A549 (cell line): ENCODE measurements around the gene TRPM2. TPM values are rescaled to one million over a fixed set of nuclear protein-coding genes. Genes with fewer than 3 reads are reported as not detected.
A peak's percentile ranks its signal among the peaks of the same experiment; 100 is the strongest.

Experiments used
- ATAC-seq, 2 experiments: fragments of 200-7000 bp in 1 of 2; fragments of >200 bp in 1 of 2; cut with Nextera tagmentation in 1 of 2; cut with Tn5 transposase in 1 of 2; 3 replicates each; pipeline versions ENCODE4 v1.8.0 to v1.9.1; 2018 to 2020; ENCODE audit warnings: mild to moderate bottlenecking in 1 of 2, moderate library complexity in 1 of 2
- CTCF ChIA-PET: fragments of 300-600 bp; sonication (Branson Sonifier 250); formaldehyde crosslinking; extraction: SDS; loops from one replicate; lab custom pipeline; 2021; ENCODE audit warnings: antibody characterized with exemption, inconsistent platforms; lab: Yijun Ruan, JAX
- POLR2A ChIA-PET: fragments of 350-600 bp; formaldehyde crosslinking; extraction: SDS; loops from one replicate; lab custom pipeline; 2021; ENCODE audit warnings: antibody characterized with exemption, inconsistent platforms; lab: Yijun Ruan, JAX
- DNase-seq, 2 experiments: peaks; one replicate each; pipeline versions ENCODE4 v3.0.0 to v3.0.0-alpha.2; 2011 to 2016; ENCODE audit warnings: low read depth in 1 of 2, low spot score in 1 of 2
- FAIRE-seq: peaks from 2 replicates; lab custom pipeline; 2011; peaks lifted over from hg19 to GRCh38; lab: Jason Lieb, UNC
- H3K27ac ChIP-seq, 2 experiments: fragments of >200 bp; sonication (Bioruptor Twin); formaldehyde crosslinking; 3 replicates each; pipeline ENCODE4 v1.5.1; 2016 to 2017
- H3K4me1 ChIP-seq: fragments of >200 bp; sonication (Bioruptor Twin); formaldehyde crosslinking; 3 replicates; pipeline ENCODE4 v1.6.1; 2016
- H3K4me2 ChIP-seq: fragments of >200 bp; sonication (Bioruptor Twin); formaldehyde crosslinking; 3 replicates; pipeline ENCODE4 v1.6.1; 2016
- H3K4me3 ChIP-seq: fragments of >200 bp; sonication (Bioruptor Twin); formaldehyde crosslinking; 3 replicates; pipeline ENCODE4 v1.5.1; 2016
- H3K9me3 ChIP-seq: fragments of >200 bp; sonication (Bioruptor Twin); formaldehyde crosslinking; 3 replicates; pipeline ENCODE4 v1.6.1; 2016
- CHD4 ChIP-seq: fragments of 200-600 bp; sonication (generic); IDR thresholded peaks from 2 replicates; pipeline ENCODE4 v1.6.1; 2016; ENCODE audit warnings: antibody characterized with exemption, mild to moderate bottlenecking, borderline replicate concordance
- ESRRA ChIP-seq: fragments of 150-350 bp; IDR thresholded peaks from 2 replicates; pipeline ENCODE4 v1.6.1; 2014; ENCODE audit warnings: mild to moderate bottlenecking, low read length, borderline replicate concordance
- GATA3 ChIP-seq: IDR thresholded peaks from 2 replicates; pipeline ENCODE4 v1.6.1; 2012; ENCODE audit warnings: borderline replicate concordance
- HOXA7 ChIP-seq: fragments of 250-450 bp; sonication (Bioruptor Pico); IDR thresholded peaks from 2 replicates; pipeline ENCODE4 v1.5.0; 2020; ENCODE audit warnings: mild to moderate bottlenecking, moderate library complexity
- JUN ChIP-seq, 2 experiments: fragments of >200 bp; sonication (Bioruptor Twin); formaldehyde crosslinking; IDR thresholded peaks; 2 replicates in 1 of 2; 3 replicates in 1 of 2; pipeline ENCODE4 v1.6.1; 2016 to 2017
- KDM5A ChIP-seq: fragments of 200-600 bp; sonication (generic); IDR thresholded peaks from 2 replicates; pipeline ENCODE4 v1.6.1; 2016; ENCODE audit warnings: antibody characterized with exemption, mild to moderate bottlenecking
- MAFK ChIP-seq: fragments of 450-650 bp; IDR thresholded peaks from 2 replicates; pipeline ENCODE4 v1.6.1; 2014; ENCODE audit not compliant: partially characterized antibody
- MAZ ChIP-seq: fragments of 150-350 bp; IDR thresholded peaks from 2 replicates; pipeline ENCODE4 v1.6.1; 2014; ENCODE audit warnings: antibody characterized with exemption, low read depth, low read length, borderline replicate concordance
- PHF8 ChIP-seq: fragments of 200-600 bp; sonication (generic); IDR thresholded peaks from 2 replicates; pipeline ENCODE4 v1.6.1; 2016; ENCODE audit warnings: low read depth, mild to moderate bottlenecking, antibody characterized with exemption, moderate library complexity, borderline replicate concordance
- RCOR1 ChIP-seq: fragments of 150-350 bp; IDR thresholded peaks from 2 replicates; pipeline ENCODE4 v1.6.1; 2014; ENCODE audit warnings: antibody characterized with exemption, low read length, low read depth
- RFX5 ChIP-seq: fragments of 450-650 bp; IDR thresholded peaks from 2 replicates; pipeline ENCODE4 v1.7.1; 2014; ENCODE audit warnings: antibody characterized with exemption, mild to moderate bottlenecking, moderate library complexity
- SMC3 ChIP-seq: fragments of >200 bp; sonication (Bioruptor Twin); formaldehyde crosslinking; IDR thresholded peaks from 3 replicates; pipeline ENCODE4 v1.6.1; 2018; ENCODE audit warnings: inconsistent platforms
- ZSCAN20 ChIP-seq: fragments of 250-450 bp; sonication (Bioruptor Pico); IDR thresholded peaks from 2 replicates; pipeline ENCODE4 v1.8.0; 2022; ENCODE audit warnings: mild to moderate bottlenecking, moderate library complexity
- WGBS: methylation state at CpG from one replicate; pipeline ENCODE4 v1.1.6; 2017; ENCODE audit errors: missing lambda C conversion rate; 5-methylcytosine and 5-hydroxymethylcytosine counted together
- polyA plus RNA-seq, 4 experiments: library from polyadenylated mRNA; depleted of rRNA in 3 of 4; stranded (reverse); fragments of >200 nt; fragmentation: RNase III in 1 of 4; extraction: RNeasy Plus Mini Kit Qiagen cat#74134 plus additional on column Dnase treatment in 1 of 4; gene quantifications; 2 replicates in 3 of 4; 3 replicates in 1 of 4; pipeline ENCODE4 v1.2.3, GENCODE V29; 2011 to 2017
- TF ChIP-seq, protein P1 (sequence below): IDR thresholded peaks from 2 replicates; pipeline ENCODE4 v1.6.1; 2012
- TF ChIP-seq, protein P2 (sequence below): fragments of 200-600 bp; sonication (generic); IDR thresholded peaks from 2 replicates; pipeline ENCODE4 v1.6.1; 2016; ENCODE audit warnings: antibody characterized with exemption, mild to moderate bottlenecking, moderate library complexity
- TF ChIP-seq, protein P3 (sequence below): IDR thresholded peaks from 2 replicates; pipeline ENCODE4 v1.6.1; 2012; ENCODE audit warnings: low read depth, borderline replicate concordance
- TF ChIP-seq, protein P4 (sequence below): fragments of 250-450 bp; sonication (Bioruptor Pico); IDR thresholded peaks from 2 replicates; pipeline ENCODE4 v1.5.0; 2021; ENCODE audit warnings: mild to moderate bottlenecking, moderate library complexity, borderline replicate concordance

TRPM2 gene
- polyA plus RNA-seq, 2 of the 4 experiments (the other 2 are of a cell fraction): 3.2 to 5.5 TPM

DNA sequence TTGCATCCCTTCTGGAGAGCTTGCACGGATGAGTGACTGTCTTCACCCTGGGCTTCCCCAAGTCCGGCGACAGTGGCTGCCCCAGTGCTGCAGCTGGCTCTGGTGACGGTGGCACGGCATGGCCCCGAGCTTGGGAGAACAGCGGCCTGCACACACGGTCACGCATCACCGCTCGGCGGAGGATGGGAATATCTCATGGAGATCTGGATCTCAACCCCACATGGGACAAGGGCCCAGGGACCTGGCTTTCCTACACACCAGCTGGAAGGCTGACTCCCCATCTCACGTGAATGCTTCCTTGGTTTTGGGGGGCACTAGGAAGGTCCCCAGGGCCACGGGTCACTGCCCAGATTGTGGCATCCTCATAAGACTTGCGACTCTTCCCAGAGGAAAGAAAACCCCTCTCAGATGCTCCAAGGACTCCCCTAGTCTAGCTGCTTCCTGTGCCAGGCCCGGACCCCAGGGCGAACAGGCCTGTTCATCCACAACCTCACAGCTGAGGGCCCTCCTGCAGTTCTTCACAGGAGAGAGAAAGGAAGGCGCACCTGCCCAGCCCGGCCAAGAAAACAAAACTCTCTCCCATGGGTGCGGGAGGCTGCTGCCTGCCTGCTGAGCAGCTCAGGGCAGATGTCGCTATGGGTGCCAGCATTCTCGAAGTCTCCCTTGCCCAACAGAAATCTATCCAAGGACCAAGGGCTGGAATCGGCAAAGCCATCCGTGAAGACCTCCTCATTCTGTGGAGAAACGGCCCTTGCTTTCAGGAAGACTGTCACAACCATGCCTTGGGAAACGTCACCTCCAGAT lies 24.1 kb upstream of the TRPM2 start:
- no peak for DNase-seq
- Histone ChIP-seq H3K4me1 (no peaks in the 10 kb centered on the region), H3K4me2 (no peak overlapping the region), H3K4me3 (no peak overlapping the region), H3K9me3 (no peaks in the 10 kb centered on the region), H3K27ac (no peak overlapping the region)
- TF ChIP-seq MAZ (no peak), KDM5A (no peak), GATA3 (no peak), ZSCAN20 (CRISPR knock-in tag) (no peak)
- TF ChIP-seq, protein P1, sequence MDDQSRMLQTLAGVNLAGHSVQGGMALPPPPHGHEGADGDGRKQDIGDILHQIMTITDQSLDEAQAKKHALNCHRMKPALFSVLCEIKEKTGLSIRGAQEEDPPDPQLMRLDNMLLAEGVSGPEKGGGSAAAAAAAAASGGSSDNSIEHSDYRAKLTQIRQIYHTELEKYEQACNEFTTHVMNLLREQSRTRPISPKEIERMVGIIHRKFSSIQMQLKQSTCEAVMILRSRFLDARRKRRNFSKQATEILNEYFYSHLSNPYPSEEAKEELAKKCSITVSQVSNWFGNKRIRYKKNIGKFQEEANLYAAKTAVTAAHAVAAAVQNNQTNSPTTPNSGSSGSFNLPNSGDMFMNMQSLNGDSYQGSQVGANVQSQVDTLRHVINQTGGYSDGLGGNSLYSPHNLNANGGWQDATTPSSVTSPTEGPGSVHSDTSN: 0 out of 2 replicates have a peak, but pooled peaks have one; percentile 14
- WGBS: 86% methylated on average over 4 of the region's 26 CpGs
- ChIA-PET POLR2A (interaction anchor here (1.0 kb wide), 1 partner anchor 10 kb away, joined by 3 read pairs; the partner anchor contains the start of gene CFAP410), CTCF (interaction anchor here (0.9 to 1.0 kb wide), 2 partner anchors 24 to 28 kb away, joined by 3 to 5 read pairs; no protein-coding TSS in a partner anchor)
- no peak for FAIRE-seq
- no peak for ATAC-seq

DNA sequence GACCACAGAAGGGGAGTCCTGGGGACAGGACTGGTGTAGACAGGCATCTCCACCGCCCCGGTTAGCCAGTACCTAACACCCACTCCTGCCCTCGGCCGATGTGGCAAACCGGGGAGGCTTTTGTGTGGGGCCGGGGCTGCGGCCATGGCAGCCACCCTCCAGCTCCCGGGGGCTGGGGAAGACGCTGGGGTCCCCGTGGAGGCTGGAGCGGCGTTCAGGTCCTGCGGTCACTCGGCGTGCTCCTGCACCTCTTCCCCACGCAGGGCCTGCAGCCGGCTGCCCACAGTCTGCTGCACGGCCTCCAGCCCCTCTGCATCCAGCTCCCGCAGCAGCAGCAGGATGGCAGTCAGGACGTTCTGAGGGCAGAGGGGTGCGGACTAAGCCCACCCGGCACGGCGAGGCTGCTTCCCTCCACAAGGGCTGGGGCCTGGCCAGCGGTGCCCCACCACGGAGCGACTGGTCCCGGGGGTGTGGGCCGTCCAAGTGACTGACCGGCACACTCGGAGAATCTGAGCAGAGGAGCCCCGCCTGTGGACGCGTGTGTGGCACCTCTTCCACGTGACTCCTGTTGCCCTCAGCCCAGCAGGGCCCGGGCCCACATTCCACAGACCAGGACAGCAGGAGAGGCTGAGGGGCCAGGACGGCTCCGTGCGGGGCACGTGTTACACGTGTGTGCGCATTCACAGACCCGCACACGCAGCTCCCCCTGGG lies 23.3 kb upstream of the TRPM2 start:
- ATAC-seq: peak in 1 of 2 experiments; percentile 7; a peak in 3 of 6 replicates

DNA sequence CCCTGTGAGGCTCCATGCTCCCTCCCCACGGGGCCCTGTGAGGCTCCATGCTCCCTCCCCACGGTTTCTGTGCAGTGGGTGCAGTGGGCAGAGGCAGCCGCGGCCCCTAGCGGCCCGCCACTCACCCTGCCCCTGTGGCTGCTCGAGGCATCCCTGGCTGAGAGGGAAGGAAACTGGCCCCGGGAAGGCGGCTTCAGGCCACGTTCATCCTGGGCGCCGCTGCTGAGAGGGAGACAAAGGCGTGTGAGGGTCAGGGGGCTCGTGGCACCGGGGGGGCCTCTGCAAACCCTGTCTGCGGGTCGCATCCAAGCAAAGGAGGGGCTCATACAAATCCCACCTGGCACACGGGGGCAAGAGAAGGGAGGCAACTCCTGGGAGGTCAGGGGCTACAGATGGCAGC lies 22.7 kb upstream of the TRPM2 start:
- FAIRE-seq (no peak), ATAC-seq (no peak), DNase-seq (no peak)
- ChIA-PET CTCF (interaction anchor here (1.3 kb wide), 1 partner anchor 21 kb away, joined by 3 read pairs; no protein-coding TSS in a partner anchor), POLR2A (no interaction called here)
- Histone ChIP-seq H3K4me3 (no peak overlapping the region), H3K27ac (no peak overlapping the region), H3K9me3 (no peaks in the 10 kb centered on the region), H3K4me1 (no peaks in the 10 kb centered on the region), H3K4me2 (no peak overlapping the region)
- no peak for TF ChIP-seq MAZ
- no peak for TF ChIP-seq RCOR1
- no peak for TF ChIP-seq GATA3
- no peak for TF ChIP-seq CHD4
- TF ChIP-seq ESRRA: no peak
- no peak for TF ChIP-seq JUN (IDR thresholded peaks at IDR 0.05)
- TF ChIP-seq, protein P2, sequence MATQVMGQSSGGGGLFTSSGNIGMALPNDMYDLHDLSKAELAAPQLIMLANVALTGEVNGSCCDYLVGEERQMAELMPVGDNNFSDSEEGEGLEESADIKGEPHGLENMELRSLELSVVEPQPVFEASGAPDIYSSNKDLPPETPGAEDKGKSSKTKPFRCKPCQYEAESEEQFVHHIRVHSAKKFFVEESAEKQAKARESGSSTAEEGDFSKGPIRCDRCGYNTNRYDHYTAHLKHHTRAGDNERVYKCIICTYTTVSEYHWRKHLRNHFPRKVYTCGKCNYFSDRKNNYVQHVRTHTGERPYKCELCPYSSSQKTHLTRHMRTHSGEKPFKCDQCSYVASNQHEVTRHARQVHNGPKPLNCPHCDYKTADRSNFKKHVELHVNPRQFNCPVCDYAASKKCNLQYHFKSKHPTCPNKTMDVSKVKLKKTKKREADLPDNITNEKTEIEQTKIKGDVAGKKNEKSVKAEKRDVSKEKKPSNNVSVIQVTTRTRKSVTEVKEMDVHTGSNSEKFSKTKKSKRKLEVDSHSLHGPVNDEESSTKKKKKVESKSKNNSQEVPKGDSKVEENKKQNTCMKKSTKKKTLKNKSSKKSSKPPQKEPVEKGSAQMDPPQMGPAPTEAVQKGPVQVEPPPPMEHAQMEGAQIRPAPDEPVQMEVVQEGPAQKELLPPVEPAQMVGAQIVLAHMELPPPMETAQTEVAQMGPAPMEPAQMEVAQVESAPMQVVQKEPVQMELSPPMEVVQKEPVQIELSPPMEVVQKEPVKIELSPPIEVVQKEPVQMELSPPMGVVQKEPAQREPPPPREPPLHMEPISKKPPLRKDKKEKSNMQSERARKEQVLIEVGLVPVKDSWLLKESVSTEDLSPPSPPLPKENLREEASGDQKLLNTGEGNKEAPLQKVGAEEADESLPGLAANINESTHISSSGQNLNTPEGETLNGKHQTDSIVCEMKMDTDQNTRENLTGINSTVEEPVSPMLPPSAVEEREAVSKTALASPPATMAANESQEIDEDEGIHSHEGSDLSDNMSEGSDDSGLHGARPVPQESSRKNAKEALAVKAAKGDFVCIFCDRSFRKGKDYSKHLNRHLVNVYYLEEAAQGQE: no peak
- TF ChIP-seq RFX5: no peak
- no peak for TF ChIP-seq HOXA7 (CRISPR knock-in tag)
- TF ChIP-seq PHF8: no peak
- 73% methylated on average over 2 of the region's 18 CpGs for WGBS

More for the DNA sequence above, 23.3 kb upstream of the TRPM2 start:
- WGBS: 95% methylated on average over 14 of the region's 44 CpGs
- CTCF ChIA-PET: no interaction called here
- TF ChIP-seq PHF8: no peak
- TF ChIP-seq, protein P3, sequence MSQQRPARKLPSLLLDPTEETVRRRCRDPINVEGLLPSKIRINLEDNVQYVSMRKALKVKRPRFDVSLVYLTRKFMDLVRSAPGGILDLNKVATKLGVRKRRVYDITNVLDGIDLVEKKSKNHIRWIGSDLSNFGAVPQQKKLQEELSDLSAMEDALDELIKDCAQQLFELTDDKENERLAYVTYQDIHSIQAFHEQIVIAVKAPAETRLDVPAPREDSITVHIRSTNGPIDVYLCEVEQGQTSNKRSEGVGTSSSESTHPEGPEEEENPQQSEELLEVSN: no peak
- TF ChIP-seq, protein P4, sequence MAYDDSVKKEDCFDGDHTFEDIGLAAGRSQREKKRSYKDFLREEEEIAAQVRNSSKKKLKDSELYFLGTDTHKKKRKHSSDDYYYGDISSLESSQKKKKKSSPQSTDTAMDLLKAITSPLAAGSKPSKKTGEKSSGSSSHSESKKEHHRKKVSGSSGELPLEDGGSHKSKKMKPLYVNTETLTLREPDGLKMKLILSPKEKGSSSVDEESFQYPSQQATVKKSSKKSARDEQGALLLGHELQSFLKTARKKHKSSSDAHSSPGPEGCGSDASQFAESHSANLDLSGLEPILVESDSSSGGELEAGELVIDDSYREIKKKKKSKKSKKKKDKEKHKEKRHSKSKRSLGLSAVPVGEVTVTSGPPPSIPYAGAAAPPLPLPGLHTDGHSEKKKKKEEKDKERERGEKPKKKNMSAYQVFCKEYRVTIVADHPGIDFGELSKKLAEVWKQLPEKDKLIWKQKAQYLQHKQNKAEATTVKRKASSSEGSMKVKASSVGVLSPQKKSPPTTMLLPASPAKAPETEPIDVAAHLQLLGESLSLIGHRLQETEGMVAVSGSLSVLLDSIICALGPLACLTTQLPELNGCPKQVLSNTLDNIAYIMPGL (CRISPR knock-in tag): no peak
- TF ChIP-seq MAFK: no peak
- no peak for TF ChIP-seq RCOR1
- TF ChIP-seq SMC3: no peak
- TF ChIP-seq, all 56 proteins: peak for 0
- DNase-seq (no peak), FAIRE-seq (no peak)
- POLR2A ChIA-PET: interaction anchor here (1.0 kb wide), 1 partner anchor 9 kb away, joined by 3 read pairs; the partner anchor contains the start of gene CFAP410
- H3K27ac ChIP-seq: no peak overlapping the region
- H3K4me3 ChIP-seq: no peak overlapping the region
- no peaks in the 10 kb centered on the region for H3K4me1 ChIP-seq
- no peaks in the 10 kb centered on the region for H3K9me3 ChIP-seq
- H3K4me2 ChIP-seq: no peak overlapping the region
